GM12878 (cell line): ENCODE measurements around the gene SPAG6. TPM values are rescaled to one million over a fixed set of nuclear protein-coding genes. Genes with fewer than 3 reads are reported as not detected.

Experiments used
- ATAC-seq: fragments of 200-7000 bp; cut with Tn5 transposase; 3 replicates; pipeline ENCODE4 v1.9.1; 2020; ENCODE audit warnings: mild to moderate bottlenecking, moderate library complexity
- BruUV-seq: library from RNA; stranded (reverse); fragments of 400-500 nt; replicated peaks from 2 replicates; lab custom pipeline; 2021; lab: Mats Ljungman, UMichigan
- CTCF ChIA-PET: fragments of 300-600 bp; sonication (Branson Sonifier 250); formaldehyde crosslinking; extraction: SDS; loops from one replicate; lab custom pipeline; 2021; ENCODE audit warnings: inconsistent platforms; lab: Yijun Ruan, JAX
- POLR2A ChIA-PET: fragments of 350-600 bp; formaldehyde crosslinking; extraction: SDS; loops from one replicate; lab custom pipeline; 2021; ENCODE audit warnings: inconsistent platforms; lab: Charles Lee
- RAD21 ChIA-PET: fragments of 300-600 bp; sonication (Branson Sonifier 250); formaldehyde crosslinking; loops from one replicate; lab custom pipeline; 2023; ENCODE audit warnings: antibody characterized with exemption; ENCODE audit not compliant: unreplicated experiment; lab: Charles Lee
- SMC1A ChIA-PET: fragments of 300-600 bp; sonication (Branson Sonifier 250); formaldehyde crosslinking; loops from one replicate; lab custom pipeline; 2023; ENCODE audit not compliant: unreplicated experiment, uncharacterized antibody; lab: Charles Lee
- DNase-seq: peaks from one replicate; pipeline ENCODE4 v3.0.0-alpha.2; 2011; ENCODE audit warnings: low read depth, low spot score
- FAIRE-seq: peaks from 3 replicates; lab custom pipeline; 2011; peaks lifted over from hg19 to GRCh38; lab: Jason Lieb, UNC
- H2AFZ ChIP-seq: 2 replicates; pipeline ENCODE4 v1.6.0; 2011; ENCODE audit warnings: low read depth, low read length, control low read depth; ENCODE audit not compliant: control insufficient read depth
- H3K27ac ChIP-seq: 2 replicates; pipeline ENCODE4 v1.5.1; 2011; ENCODE audit warnings: control low read depth; ENCODE audit not compliant: control insufficient read depth, insufficient read depth
- H3K27me3 ChIP-seq, 2 experiments: replicated peaks in 1 of 2; 2 replicates each; pipeline versions ENCODE4 v1.6.0 to v1.6.1; 2011; ENCODE audit warnings: low read length in 1 of 2; ENCODE audit not compliant: control insufficient read depth in 2 of 2, insufficient read depth in 2 of 2
- H3K36me3 ChIP-seq, 2 experiments: 2 replicates each; pipeline ENCODE4 v1.5.1; 2011; ENCODE audit warnings: low read length in 1 of 2; ENCODE audit not compliant: control insufficient read depth in 2 of 2, insufficient read depth in 2 of 2
- H3K4me1 ChIP-seq: 2 replicates; pipeline ENCODE4 v1.6.1; 2011; ENCODE audit warnings: mild to moderate bottlenecking, low read length, moderate library complexity, mixed read lengths; ENCODE audit not compliant: control insufficient read depth, insufficient read depth
- H3K4me2 ChIP-seq: 2 replicates; pipeline ENCODE4 v1.6.0; 2011; ENCODE audit warnings: control low read depth; ENCODE audit not compliant: control insufficient read depth, insufficient read depth
- H3K4me3 ChIP-seq: fragments of 200-600 bp; sonication (generic); 2 replicates; pipeline ENCODE4 v1.5.1; 2016
- H3K79me2 ChIP-seq: 2 replicates; pipeline ENCODE4 v1.6.0; 2011; ENCODE audit warnings: low read length; ENCODE audit not compliant: control insufficient read depth, insufficient read depth
- H3K9ac ChIP-seq: 2 replicates; pipeline ENCODE4 v1.8.0; 2011; ENCODE audit warnings: low read length, control low read depth, mixed read lengths; ENCODE audit not compliant: control insufficient read depth, insufficient read depth
- H3K9me3 ChIP-seq: replicated peaks from 3 replicates; pipeline ENCODE4 v1.5.1; 2011; ENCODE audit warnings: mild to moderate bottlenecking, low read length; ENCODE audit not compliant: control insufficient read depth, insufficient read depth
- H4K20me1 ChIP-seq: 2 replicates; pipeline ENCODE4 v1.6.0; 2011; ENCODE audit not compliant: control insufficient read depth, insufficient read depth
- BCL11A ChIP-seq: IDR thresholded peaks from 2 replicates; pipeline ENCODE4 v1.6.1; 2011; ENCODE audit warnings: low read depth, low read length
- BRCA1 ChIP-seq: IDR thresholded peaks from 2 replicates; pipeline ENCODE4 v1.6.1; 2011; ENCODE audit warnings: low read depth, low read length, improper control_type of control experiment
- CHD1 ChIP-seq: IDR thresholded peaks from 2 replicates; pipeline ENCODE4 v1.6.1; 2012; ENCODE audit warnings: low read depth, low read length, improper control_type of control experiment
- CHD2 ChIP-seq: IDR thresholded peaks from 2 replicates; pipeline ENCODE4 v1.6.1; 2011; ENCODE audit warnings: low read depth, low read length, improper control_type of control experiment, borderline replicate concordance
- EZH2 ChIP-seq: IDR thresholded peaks from 2 replicates; pipeline ENCODE4 v1.6.1; 2012; ENCODE audit warnings: low read depth, mild to moderate bottlenecking, control low read depth, inconsistent platforms, low read length, borderline replicate concordance; ENCODE audit not compliant: control insufficient read depth
- HDGF ChIP-seq: fragments of 450-650 bp; IDR thresholded peaks from 2 replicates; pipeline ENCODE4 v1.6.1; 2016; ENCODE audit warnings: antibody characterized with exemption
- POLR2AphosphoS2 ChIP-seq: IDR thresholded peaks from 2 replicates; pipeline ENCODE4 v1.6.1; 2011; ENCODE audit warnings: low read depth, mild to moderate bottlenecking, low read length, improper control_type of control experiment, moderate library complexity
- SREBF1 ChIP-seq: IDR thresholded peaks from 2 replicates; pipeline ENCODE4 v1.6.1; 2012; ENCODE audit warnings: mild to moderate bottlenecking, low read length
- WGBS: methylation state at CpG from one replicate; pipeline ENCODE4 v1.1.6; 2016; ENCODE audit warnings: low lambda C conversion rate; ENCODE audit not compliant: insufficient replicate concordance, insufficient coverage; ENCODE audit errors: missing lambda C conversion rate; 5-methylcytosine and 5-hydroxymethylcytosine counted together
- in situ Hi-C: fragments of 300-500 bp; cut with MboI; formaldehyde crosslinking; loops from 9 replicates; pipeline ENCODE4 v1.14.3; 2018; ENCODE audit warnings: mixed read lengths
- intact Hi-C: fragments of 100-400 bp; cut with micrococcal nuclease; formaldehyde crosslinking; loops from one replicate; pipeline ENCODE4 v1.14.2; 2022; ENCODE audit not compliant: unreplicated experiment
- polyA plus RNA-seq, 11 experiments: library from polyadenylated mRNA; depleted of rRNA in 4 of 11; unstranded in 6 of 11; stranded (reverse) in 5 of 11; fragments of >200 nt; fragmentation: Nextera tagmentation in 4 of 11; fragmentation: Illumina TruSeq in 1 of 11; extraction: Ambion mirVana in 4 of 11; extraction: Trizol in 1 of 11; gene quantifications; 1 replicate in 1 of 11; 2 replicates in 10 of 11; pipeline versions ENCODE4 v1.2.1 to v1.2.3, GENCODE V29; 2011 to 2016; ENCODE audit warnings: inconsistent platforms in 2 of 11, missing spikeins in 2 of 11, low read depth in 1 of 11
- total RNA-seq, 4 experiments: library from RNA; depleted of rRNA in 3 of 4; stranded (reverse); fragments of >200 nt in 3 of 4; fragmentation: Illumina TruSeq in 1 of 4; extraction: Trizol in 1 of 4; gene quantifications; 2 replicates each; pipeline versions ENCODE4 v1.2.1 to v1.2.3, GENCODE V29; 2013 to 2021
- TF ChIP-seq, protein P1 (sequence below): fragments of 450-650 bp; IDR thresholded peaks from 2 replicates; pipeline ENCODE4 v1.6.1; 2017; ENCODE audit warnings: mild to moderate bottlenecking, moderate library complexity
- TF ChIP-seq, protein P2 (sequence below): IDR thresholded peaks from 2 replicates; pipeline ENCODE4 v1.6.1; 2012; ENCODE audit warnings: low read depth, low read length, improper control_type of control experiment
- TF ChIP-seq, protein P3 (sequence below): fragments of 150-350 bp; IDR thresholded peaks from 2 replicates; pipeline ENCODE4 v1.6.1; 2016; ENCODE audit warnings: low read depth, low read length

Gene SPAG6
- total and polyA plus RNA-seq, 10 of the 15 experiments (the other 5 are each of a cell fraction or from before 2014, with no cell fraction given): 0.13 to 0.99 (median 0.40) TPM; not detected in 1

DNA sequence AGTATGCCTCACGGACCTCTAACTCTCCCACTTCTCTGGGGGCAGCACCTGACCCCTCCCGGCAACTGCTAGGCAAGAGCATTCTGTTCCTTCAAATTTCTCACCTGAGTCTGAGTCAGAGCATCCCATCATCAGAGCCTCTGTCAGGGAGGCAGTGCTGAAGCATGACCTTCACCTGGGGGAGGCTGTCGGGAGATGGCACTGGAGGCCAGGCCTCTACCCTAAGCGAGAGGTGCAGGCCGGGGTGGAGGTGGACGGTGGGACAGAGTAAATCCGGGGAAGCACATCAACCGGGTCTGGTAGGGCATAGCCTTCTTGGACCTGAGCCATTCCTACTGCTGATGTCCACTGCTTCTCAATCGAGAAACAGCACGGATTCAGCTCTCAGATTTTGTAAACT lies 90.4 kb downstream of the SPAG6 start:
- H3K9me3 ChIP-seq: no peaks in the 10 kb centered on the region
- CTCF ChIA-PET: no interaction called here
- no peaks in the 10 kb centered on the region for H3K36me3 ChIP-seq
- no peaks in the 10 kb centered on the region; a peak in 1 of 4 replicates for H3K27me3 ChIP-seq
- BruUV-seq: no TSS peak
- H3K4me3 ChIP-seq: no peak overlapping the region
- no peak for DNase-seq
- no peak overlapping the region for H3K27ac ChIP-seq
- H3K4me1 ChIP-seq: peaks cover 10% of the 10 kb centered on the region
- H3K79me2 ChIP-seq: peaks cover 2% of the 10 kb centered on the region
- POLR2A ChIA-PET: no interaction called here
- no peak overlapping the region for H3K9ac ChIP-seq
- H4K20me1 ChIP-seq: no peaks in the 10 kb centered on the region
- TF ChIP-seq, protein P1, sequence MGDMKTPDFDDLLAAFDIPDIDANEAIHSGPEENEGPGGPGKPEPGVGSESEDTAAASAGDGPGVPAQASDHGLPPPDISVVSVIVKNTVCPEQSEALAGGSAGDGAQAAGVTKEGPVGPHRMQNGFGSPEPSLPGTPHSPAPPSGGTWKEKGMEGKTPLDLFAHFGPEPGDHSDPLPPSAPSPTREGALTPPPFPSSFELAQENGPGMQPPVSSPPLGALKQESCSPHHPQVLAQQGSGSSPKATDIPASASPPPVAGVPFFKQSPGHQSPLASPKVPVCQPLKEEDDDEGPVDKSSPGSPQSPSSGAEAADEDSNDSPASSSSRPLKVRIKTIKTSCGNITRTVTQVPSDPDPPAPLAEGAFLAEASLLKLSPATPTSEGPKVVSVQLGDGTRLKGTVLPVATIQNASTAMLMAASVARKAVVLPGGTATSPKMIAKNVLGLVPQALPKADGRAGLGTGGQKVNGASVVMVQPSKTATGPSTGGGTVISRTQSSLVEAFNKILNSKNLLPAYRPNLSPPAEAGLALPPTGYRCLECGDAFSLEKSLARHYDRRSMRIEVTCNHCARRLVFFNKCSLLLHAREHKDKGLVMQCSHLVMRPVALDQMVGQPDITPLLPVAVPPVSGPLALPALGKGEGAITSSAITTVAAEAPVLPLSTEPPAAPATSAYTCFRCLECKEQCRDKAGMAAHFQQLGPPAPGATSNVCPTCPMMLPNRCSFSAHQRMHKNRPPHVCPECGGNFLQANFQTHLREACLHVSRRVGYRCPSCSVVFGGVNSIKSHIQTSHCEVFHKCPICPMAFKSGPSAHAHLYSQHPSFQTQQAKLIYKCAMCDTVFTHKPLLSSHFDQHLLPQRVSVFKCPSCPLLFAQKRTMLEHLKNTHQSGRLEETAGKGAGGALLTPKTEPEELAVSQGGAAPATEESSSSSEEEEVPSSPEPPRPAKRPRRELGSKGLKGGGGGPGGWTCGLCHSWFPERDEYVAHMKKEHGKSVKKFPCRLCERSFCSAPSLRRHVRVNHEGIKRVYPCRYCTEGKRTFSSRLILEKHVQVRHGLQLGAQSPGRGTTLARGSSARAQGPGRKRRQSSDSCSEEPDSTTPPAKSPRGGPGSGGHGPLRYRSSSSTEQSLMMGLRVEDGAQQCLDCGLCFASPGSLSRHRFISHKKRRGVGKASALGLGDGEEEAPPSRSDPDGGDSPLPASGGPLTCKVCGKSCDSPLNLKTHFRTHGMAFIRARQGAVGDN: no peak
- TF ChIP-seq POLR2AphosphoS2 (no peak), CHD1 (no peak), BRCA1 (no peak), CHD2 (no peak), SREBF1 (no peak), BCL11A (no peak), EZH2 (no peak), HDGF (no peak)
- TF ChIP-seq, protein P2, sequence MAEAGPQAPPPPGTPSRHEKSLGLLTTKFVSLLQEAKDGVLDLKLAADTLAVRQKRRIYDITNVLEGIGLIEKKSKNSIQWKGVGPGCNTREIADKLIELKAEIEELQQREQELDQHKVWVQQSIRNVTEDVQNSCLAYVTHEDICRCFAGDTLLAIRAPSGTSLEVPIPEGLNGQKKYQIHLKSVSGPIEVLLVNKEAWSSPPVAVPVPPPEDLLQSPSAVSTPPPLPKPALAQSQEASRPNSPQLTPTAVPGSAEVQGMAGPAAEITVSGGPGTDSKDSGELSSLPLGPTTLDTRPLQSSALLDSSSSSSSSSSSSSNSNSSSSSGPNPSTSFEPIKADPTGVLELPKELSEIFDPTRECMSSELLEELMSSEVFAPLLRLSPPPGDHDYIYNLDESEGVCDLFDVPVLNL: no peak
- TF ChIP-seq, protein P3, sequence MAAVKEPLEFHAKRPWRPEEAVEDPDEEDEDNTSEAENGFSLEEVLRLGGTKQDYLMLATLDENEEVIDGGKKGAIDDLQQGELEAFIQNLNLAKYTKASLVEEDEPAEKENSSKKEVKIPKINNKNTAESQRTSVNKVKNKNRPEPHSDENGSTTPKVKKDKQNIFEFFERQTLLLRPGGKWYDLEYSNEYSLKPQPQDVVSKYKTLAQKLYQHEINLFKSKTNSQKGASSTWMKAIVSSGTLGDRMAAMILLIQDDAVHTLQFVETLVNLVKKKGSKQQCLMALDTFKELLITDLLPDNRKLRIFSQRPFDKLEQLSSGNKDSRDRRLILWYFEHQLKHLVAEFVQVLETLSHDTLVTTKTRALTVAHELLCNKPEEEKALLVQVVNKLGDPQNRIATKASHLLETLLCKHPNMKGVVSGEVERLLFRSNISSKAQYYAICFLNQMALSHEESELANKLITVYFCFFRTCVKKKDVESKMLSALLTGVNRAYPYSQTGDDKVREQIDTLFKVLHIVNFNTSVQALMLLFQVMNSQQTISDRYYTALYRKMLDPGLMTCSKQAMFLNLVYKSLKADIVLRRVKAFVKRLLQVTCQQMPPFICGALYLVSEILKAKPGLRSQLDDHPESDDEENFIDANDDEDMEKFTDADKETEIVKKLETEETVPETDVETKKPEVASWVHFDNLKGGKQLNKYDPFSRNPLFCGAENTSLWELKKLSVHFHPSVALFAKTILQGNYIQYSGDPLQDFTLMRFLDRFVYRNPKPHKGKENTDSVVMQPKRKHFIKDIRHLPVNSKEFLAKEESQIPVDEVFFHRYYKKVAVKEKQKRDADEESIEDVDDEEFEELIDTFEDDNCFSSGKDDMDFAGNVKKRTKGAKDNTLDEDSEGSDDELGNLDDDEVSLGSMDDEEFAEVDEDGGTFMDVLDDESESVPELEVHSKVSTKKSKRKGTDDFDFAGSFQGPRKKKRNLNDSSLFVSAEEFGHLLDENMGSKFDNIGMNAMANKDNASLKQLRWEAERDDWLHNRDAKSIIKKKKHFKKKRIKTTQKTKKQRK: no peak
- SMC1A ChIA-PET: interaction anchor here (0.5 kb wide), 1 partner anchor 33 kb away, joined by 3 read pairs; no protein-coding TSS in a partner anchor
- FAIRE-seq: no peak
- H3K4me2 ChIP-seq: no peak overlapping the region
- 99% methylated on average over 10 of the region's 10 CpGs for WGBS
- H2AFZ ChIP-seq: no peak overlapping the region
- intact Hi-C loops (loop anchor here (1.0 to 10.0 kb wide), 5 partner anchors 9 to 552 kb away; partner anchors contain the start of genes COMMD3 and DNAJC1), in situ Hi-C loops (loop anchor here (10.0 kb wide), 1 partner anchor 431 kb away; the partner anchor contains the start of gene DNAJC1)
- RAD21 ChIA-PET: no interaction called here
- no peak for ATAC-seq
